Endothelial cell of umbilical vein (primary cell): ENCODE results near the gene PLXNB3. TPM values are rescaled to one million over a fixed set of nuclear protein-coding genes. Genes with fewer than 3 reads are reported as not detected.

Experiments
- BruUV-seq: library from RNA; stranded (reverse); fragments of 400-500 nt; replicated peaks from 2 replicates; lab custom pipeline; 2021; lab: Mats Ljungman, UMichigan
- CTCF ChIA-PET: fragments of 300-600, 350-600 bp; sonication (Branson Sonifier 250); formaldehyde crosslinking; loops from one replicate; lab custom pipeline; 2021; ENCODE audit warnings: antibody characterized with exemption, inconsistent platforms; lab: Charles Lee
- POLR2A ChIA-PET: fragments of 300-600, 350-600 bp; sonication (Branson Sonifier 250); formaldehyde crosslinking; loops from one replicate; lab custom pipeline; 2021; ENCODE audit warnings: antibody characterized with exemption, inconsistent platforms; lab: Charles Lee
- DNase-seq: peaks from one replicate; pipeline ENCODE4 v3.0.0-alpha.2; 2011; ENCODE audit warnings: low read depth, low spot score
- FAIRE-seq: peaks from 2 replicates; lab custom pipeline; 2011; peaks lifted over from hg19 to GRCh38; lab: Jason Lieb, UNC
- H2AFZ ChIP-seq: 2 replicates; pipeline ENCODE4 v1.6.0; 2012; ENCODE audit warnings: low read depth, low read length, control low read depth, inconsistent platforms
- H3K27ac ChIP-seq: 2 replicates; pipeline ENCODE4 v1.5.1; 2011; ENCODE audit warnings: low read depth, mild to moderate bottlenecking, control low read depth, low read length, moderate library complexity; ENCODE audit not compliant: insufficient read depth
- H3K27me3 ChIP-seq, 2 experiments: 2 replicates each; pipeline versions ENCODE4 v1.6.0 to v1.6.1; 2011; ENCODE audit warnings: low read length in 2 of 2, mixed read lengths in 1 of 2; ENCODE audit not compliant: control insufficient read depth in 2 of 2, insufficient read depth in 2 of 2
- H3K36me3 ChIP-seq, 2 experiments: 2 replicates in 1 of 2; 3 replicates in 1 of 2; pipeline ENCODE4 v1.5.1; 2011; ENCODE audit warnings: low read length in 2 of 2, mild to moderate bottlenecking in 1 of 2, moderate library complexity in 1 of 2; ENCODE audit not compliant: control insufficient read depth in 2 of 2, insufficient read depth in 2 of 2; ENCODE audit errors: extremely low read depth in 1 of 2
- H3K4me1 ChIP-seq: 3 replicates; pipeline ENCODE4 v1.5.1; 2011; ENCODE audit warnings: mild to moderate bottlenecking, low read length; ENCODE audit not compliant: control insufficient read depth, insufficient read depth; ENCODE audit errors: extremely low read depth
- H3K4me2 ChIP-seq: 2 replicates; pipeline ENCODE4 v1.6.1; 2011; ENCODE audit warnings: low read length, control low read depth, mixed read lengths; ENCODE audit not compliant: insufficient read depth
- H3K4me3 ChIP-seq, 3 experiments: fragments of 200-600 bp in 1 of 3; sonication (generic), shearing (Covaris generic) in 1 of 3; replicated peaks in 1 of 3; 2 replicates each; pipeline ENCODE4 v1.5.1; 2011 to 2016; ENCODE audit warnings: control low read depth in 3 of 3, low read length in 3 of 3, mild to moderate bottlenecking in 2 of 3, inconsistent platforms in 1 of 3, low read depth in 1 of 3, moderate library complexity in 1 of 3; ENCODE audit not compliant: insufficient read depth in 1 of 3
- H3K79me2 ChIP-seq: 2 replicates; pipeline ENCODE4 v1.6.0; 2012; ENCODE audit warnings: low read length, inconsistent platforms; ENCODE audit not compliant: control insufficient read depth, insufficient read depth
- H3K9ac ChIP-seq: replicated peaks from 2 replicates; pipeline ENCODE3; 2011; ENCODE audit warnings: low read length, control low read depth; ENCODE audit not compliant: insufficient read depth; ENCODE audit errors: extremely low read depth
- H3K9me1 ChIP-seq: replicated peaks from 3 replicates; pipeline ENCODE4 v1.6.0; 2011; ENCODE audit warnings: mild to moderate bottlenecking, low read length; ENCODE audit not compliant: control insufficient read depth, insufficient read depth; ENCODE audit errors: extremely low read depth
- H3K9me3 ChIP-seq: replicated peaks from 2 replicates; pipeline ENCODE4 v1.5.1; 2012; ENCODE audit warnings: low read length, inconsistent platforms; ENCODE audit not compliant: control insufficient read depth, insufficient read depth
- H4K20me1 ChIP-seq: replicated peaks from 2 replicates; pipeline ENCODE3; 2011; ENCODE audit warnings: mild to moderate bottlenecking, low read length; ENCODE audit not compliant: control insufficient read depth, insufficient read depth; ENCODE audit errors: extremely low read depth
- CTCF ChIP-seq, 2 donors: IDR thresholded peaks; 1 replicate in 1 of 2; 2 replicates in 1 of 2; pipeline ENCODE4 v1.5.1; 2011; ENCODE audit warnings: low read length in 2 of 2, mild to moderate bottlenecking in 2 of 2, moderate library complexity in 2 of 2, control low read depth in 1 of 2, inconsistent platforms in 1 of 2, low read depth in 1 of 2; ENCODE audit not compliant: insufficient read depth in 1 of 2; ENCODE audit errors: extremely low read depth in 1 of 2
- EZH2 ChIP-seq: IDR thresholded peaks from 2 replicates; pipeline ENCODE4 v1.6.1; 2012; ENCODE audit warnings: borderline replicate concordance, low read depth, mild to moderate bottlenecking, moderate library complexity, low read length, inconsistent platforms; ENCODE audit not compliant: severe bottlenecking
- FOS ChIP-seq: IDR thresholded peaks from 2 replicates; pipeline ENCODE4 v1.6.1; 2011; ENCODE audit warnings: mild to moderate bottlenecking, low read length, moderate library complexity, borderline replicate concordance; ENCODE audit not compliant: insufficient read depth
- GATA2 ChIP-seq: IDR thresholded peaks from 2 replicates; pipeline ENCODE4 v1.7.0; 2011; ENCODE audit warnings: low read depth, mild to moderate bottlenecking, moderate library complexity, mixed read lengths, low read length; ENCODE audit not compliant: insufficient read length, insufficient read depth
- JUN ChIP-seq: IDR thresholded peaks from 2 replicates; pipeline ENCODE4 v1.6.1; 2011; ENCODE audit warnings: borderline replicate concordance, low read depth; ENCODE audit not compliant: insufficient read length, insufficient read depth
- MAX ChIP-seq: IDR thresholded peaks from 2 replicates; pipeline ENCODE4 v1.6.1; 2011; ENCODE audit not compliant: insufficient read depth, insufficient read length
- dilution Hi-C: fragments of 300-500 bp; cut with MboI; formaldehyde crosslinking; loops from one replicate; pipeline ENCODE4 v1.15.0; 2019; ENCODE audit warnings: low sequenced_read_pairs; ENCODE audit not compliant: extremely low pct_ligation_motif_present
- intact Hi-C: fragments of 100-400 bp; cut with micrococcal nuclease; formaldehyde crosslinking; loops from one replicate; pipeline ENCODE4 v1.10.0; 2022
- polyA plus RNA-seq, 4 experiments: library from polyadenylated mRNA; depleted of rRNA in 3 of 4; stranded (reverse) in 3 of 4; unstranded in 1 of 4; fragments of >200 nt; gene quantifications; 2 replicates each; pipeline versions ENCODE4 v1.2.1 to v1.2.3, GENCODE V29; 2011 to 2012; ENCODE audit warnings: missing spikeins in 1 of 4
- total RNA-seq: library from RNA; stranded (reverse); gene quantifications from 2 replicates; pipeline ENCODE4 v1.2.3, GENCODE V29; 2021

Gene PLXNB3
- total and polyA plus RNA-seq, 2 donors (not counting 3 experiments of a cell fraction or from before 2014, with no cell fraction given): 19.0 to 31.4 TPM

GRCh38 chrX:153725039-153725831, 38.8 kb upstream of the PLXNB3 start:
- dilution Hi-C loops (no loop called here), intact Hi-C loops (no loop called here)
- H3K36me3 ChIP-seq: peaks cover 0 to 5% of the 10 kb centered on the region in 2 experiments
- H3K27ac ChIP-seq: peak overlapping the region; percentile 47
- H3K79me2 ChIP-seq: peaks cover 21% of the 10 kb centered on the region
- FAIRE-seq: no peak
- no peak overlapping the region for H2AFZ ChIP-seq
- H3K9me3 ChIP-seq: no peaks in the 10 kb centered on the region
- H3K4me2 ChIP-seq: no peak overlapping the region
- ChIA-PET CTCF (no interaction called here), POLR2A (no interaction called here)
- no peaks in the 10 kb centered on the region for H4K20me1 ChIP-seq
- TF ChIP-seq EZH2 (no peak), FOS (no peak), GATA2 (no peak), JUN (no peak)
- H3K4me1 ChIP-seq: peaks cover 28% of the 10 kb centered on the region
- no peaks in the 10 kb centered on the region for H3K9me1 ChIP-seq
- TSS peak; percentile 22 for BruUV-seq
- peak overlapping the region; percentile 13 for H3K9ac ChIP-seq
- H3K27me3 ChIP-seq: no peaks in the 10 kb centered on the region
- peak overlapping the region in 2 of 3 experiments; percentile 9 to 73 for H3K4me3 ChIP-seq
- no peak for DNase-seq

- H3K79me2 ChIP-seq: peaks cover 16% of the 10 kb centered on the region
- no peak overlapping the region for H3K9ac ChIP-seq
- TF ChIP-seq CTCF (IDR thresholded peaks at IDR 0.05; ENCODE audit: extremely low read depth in 1 of 2, insufficient read depth in 1 of 2, low read depth in 1 of 2, low read length in 2 of 2): no peak
- TF ChIP-seq EZH2: no peak
- TF ChIP-seq JUN: no peak
- TF ChIP-seq MAX: no peak
- FAIRE-seq (no peak), DNase-seq (no peak)
- no peaks in the 10 kb centered on the region for H4K20me1 ChIP-seq
- no peak overlapping the region for H3K4me2 ChIP-seq
- H2AFZ ChIP-seq: no peak overlapping the region
- ChIA-PET POLR2A (no interaction called here), CTCF (interaction anchor here (1.0 kb wide), 1 partner anchor 9 kb away, joined by 3 read pairs; no protein-coding TSS in a partner anchor)
- no TSS peak for BruUV-seq
- no peaks in the 10 kb centered on the region for H3K36me3 ChIP-seq
- H3K27me3 ChIP-seq: no peaks in the 10 kb centered on the region
- dilution Hi-C loops (no loop called here), intact Hi-C loops (loop anchor here (2.0 kb wide), 1 partner anchor 69 kb away; the partner anchor contains the start of genes IDH3G and SSR4)
- H3K27ac ChIP-seq: peak overlapping the region; percentile 72
- peaks cover 28% of the 10 kb centered on the region for H3K4me1 ChIP-seq
- H3K4me3 ChIP-seq: no peak overlapping the region
- no peaks in the 10 kb centered on the region for H3K9me3 ChIP-seq
- no peaks in the 10 kb centered on the region for H3K9me1 ChIP-seq
Observed at GRCh38 chrX:153725832-153726285, 38.2 kb upstream of the PLXNB3 start.
